Endothelial cell of umbilical vein (primary cell): ENCODE results near the gene BNC2. TPM values are rescaled to one million over a fixed set of nuclear protein-coding genes. Genes with fewer than 3 reads are reported as not detected.

Experiments used
- BruUV-seq: library from RNA; stranded (reverse); fragments of 400-500 nt; replicated peaks from 2 replicates; lab custom pipeline; 2021; lab: Mats Ljungman, UMichigan
- CTCF ChIA-PET: fragments of 300-600, 350-600 bp; sonication (Branson Sonifier 250); formaldehyde crosslinking; loops from one replicate; lab custom pipeline; 2021; ENCODE audit warnings: antibody characterized with exemption, inconsistent platforms; lab: Charles Lee
- POLR2A ChIA-PET: fragments of 300-600, 350-600 bp; sonication (Branson Sonifier 250); formaldehyde crosslinking; loops from one replicate; lab custom pipeline; 2021; ENCODE audit warnings: antibody characterized with exemption, inconsistent platforms; lab: Charles Lee
- DNase-seq: peaks from one replicate; pipeline ENCODE4 v3.0.0-alpha.2; 2011; ENCODE audit warnings: low read depth, low spot score
- FAIRE-seq: peaks from 2 replicates; lab custom pipeline; 2011; peaks lifted over from hg19 to GRCh38; lab: Jason Lieb, UNC
- H2AFZ ChIP-seq: 2 replicates; pipeline ENCODE4 v1.6.0; 2012; ENCODE audit warnings: low read depth, low read length, control low read depth, inconsistent platforms
- H3K27ac ChIP-seq: 2 replicates; pipeline ENCODE4 v1.5.1; 2011; ENCODE audit warnings: low read depth, mild to moderate bottlenecking, control low read depth, low read length, moderate library complexity; ENCODE audit not compliant: insufficient read depth
- H3K27me3 ChIP-seq, 2 experiments: 2 replicates each; pipeline versions ENCODE4 v1.6.0 to v1.6.1; 2011; ENCODE audit warnings: low read length in 2 of 2, mixed read lengths in 1 of 2; ENCODE audit not compliant: control insufficient read depth in 2 of 2, insufficient read depth in 2 of 2
- H3K36me3 ChIP-seq, 2 experiments: 2 replicates in 1 of 2; 3 replicates in 1 of 2; pipeline ENCODE4 v1.5.1; 2011; ENCODE audit warnings: low read length in 2 of 2, mild to moderate bottlenecking in 1 of 2, moderate library complexity in 1 of 2; ENCODE audit not compliant: control insufficient read depth in 2 of 2, insufficient read depth in 2 of 2; ENCODE audit errors: extremely low read depth in 1 of 2
- H3K4me1 ChIP-seq: 3 replicates; pipeline ENCODE4 v1.5.1; 2011; ENCODE audit warnings: mild to moderate bottlenecking, low read length; ENCODE audit not compliant: control insufficient read depth, insufficient read depth; ENCODE audit errors: extremely low read depth
- H3K4me2 ChIP-seq: 2 replicates; pipeline ENCODE4 v1.6.1; 2011; ENCODE audit warnings: low read length, control low read depth, mixed read lengths; ENCODE audit not compliant: insufficient read depth
- H3K4me3 ChIP-seq, 3 experiments: fragments of 200-600 bp in 1 of 3; sonication (generic), shearing (Covaris generic) in 1 of 3; replicated peaks in 1 of 3; 2 replicates each; pipeline ENCODE4 v1.5.1; 2011 to 2016; ENCODE audit warnings: control low read depth in 3 of 3, low read length in 3 of 3, mild to moderate bottlenecking in 2 of 3, inconsistent platforms in 1 of 3, low read depth in 1 of 3, moderate library complexity in 1 of 3; ENCODE audit not compliant: insufficient read depth in 1 of 3
- H3K79me2 ChIP-seq: 2 replicates; pipeline ENCODE4 v1.6.0; 2012; ENCODE audit warnings: low read length, inconsistent platforms; ENCODE audit not compliant: control insufficient read depth, insufficient read depth
- H3K9ac ChIP-seq: replicated peaks from 2 replicates; pipeline ENCODE3; 2011; ENCODE audit warnings: low read length, control low read depth; ENCODE audit not compliant: insufficient read depth; ENCODE audit errors: extremely low read depth
- H3K9me1 ChIP-seq: replicated peaks from 3 replicates; pipeline ENCODE4 v1.6.0; 2011; ENCODE audit warnings: mild to moderate bottlenecking, low read length; ENCODE audit not compliant: control insufficient read depth, insufficient read depth; ENCODE audit errors: extremely low read depth
- H3K9me3 ChIP-seq: replicated peaks from 2 replicates; pipeline ENCODE4 v1.5.1; 2012; ENCODE audit warnings: low read length, inconsistent platforms; ENCODE audit not compliant: control insufficient read depth, insufficient read depth
- H4K20me1 ChIP-seq: replicated peaks from 2 replicates; pipeline ENCODE3; 2011; ENCODE audit warnings: mild to moderate bottlenecking, low read length; ENCODE audit not compliant: control insufficient read depth, insufficient read depth; ENCODE audit errors: extremely low read depth
- EZH2 ChIP-seq: IDR thresholded peaks from 2 replicates; pipeline ENCODE4 v1.6.1; 2012; ENCODE audit warnings: borderline replicate concordance, low read depth, mild to moderate bottlenecking, moderate library complexity, low read length, inconsistent platforms; ENCODE audit not compliant: severe bottlenecking
- FOS ChIP-seq: IDR thresholded peaks from 2 replicates; pipeline ENCODE4 v1.6.1; 2011; ENCODE audit warnings: mild to moderate bottlenecking, low read length, moderate library complexity, borderline replicate concordance; ENCODE audit not compliant: insufficient read depth
- GATA2 ChIP-seq: IDR thresholded peaks from 2 replicates; pipeline ENCODE4 v1.7.0; 2011; ENCODE audit warnings: low read depth, mild to moderate bottlenecking, moderate library complexity, mixed read lengths, low read length; ENCODE audit not compliant: insufficient read length, insufficient read depth
- JUN ChIP-seq: IDR thresholded peaks from 2 replicates; pipeline ENCODE4 v1.6.1; 2011; ENCODE audit warnings: borderline replicate concordance, low read depth; ENCODE audit not compliant: insufficient read length, insufficient read depth
- MYC ChIP-seq: IDR thresholded peaks from one replicate; pipeline ENCODE4 v1.6.1; 2011; ENCODE audit warnings: mild to moderate bottlenecking, low read depth, low read length
- POLR2A ChIP-seq: IDR thresholded peaks from 2 replicates; pipeline ENCODE4 v1.6.1; 2012; ENCODE audit warnings: low read depth, mild to moderate bottlenecking, control low read depth, low read length
- POLR2AphosphoS5 ChIP-seq: IDR thresholded peaks from 2 replicates; pipeline ENCODE4 v1.6.1; 2012; ENCODE audit warnings: low read depth, mild to moderate bottlenecking, control low read depth, low read length, moderate library complexity; ENCODE audit not compliant: insufficient read depth
- dilution Hi-C: fragments of 300-500 bp; cut with MboI; formaldehyde crosslinking; loops from one replicate; pipeline ENCODE4 v1.15.0; 2019; ENCODE audit warnings: low sequenced_read_pairs; ENCODE audit not compliant: extremely low pct_ligation_motif_present
- intact Hi-C: fragments of 100-400 bp; cut with micrococcal nuclease; formaldehyde crosslinking; loops from one replicate; pipeline ENCODE4 v1.10.0; 2022
- polyA plus RNA-seq, 4 experiments: library from polyadenylated mRNA; depleted of rRNA in 3 of 4; stranded (reverse) in 3 of 4; unstranded in 1 of 4; fragments of >200 nt; gene quantifications; 2 replicates each; pipeline versions ENCODE4 v1.2.1 to v1.2.3, GENCODE V29; 2011 to 2012; ENCODE audit warnings: missing spikeins in 1 of 4
- total RNA-seq: library from RNA; stranded (reverse); gene quantifications from 2 replicates; pipeline ENCODE4 v1.2.3, GENCODE V29; 2021
- TF ChIP-seq, protein P1 (sequence below): IDR thresholded peaks from 2 replicates; pipeline ENCODE4 v1.6.1; 2011; ENCODE audit not compliant: insufficient read depth, insufficient read length
- TF ChIP-seq, protein P2 (sequence below), 2 donors: IDR thresholded peaks; 1 replicate in 1 of 2; 2 replicates in 1 of 2; pipeline ENCODE4 v1.5.1; 2011; ENCODE audit warnings: low read length in 2 of 2, mild to moderate bottlenecking in 2 of 2, moderate library complexity in 2 of 2, control low read depth in 1 of 2, inconsistent platforms in 1 of 2, low read depth in 1 of 2; ENCODE audit not compliant: insufficient read depth in 1 of 2; ENCODE audit errors: extremely low read depth in 1 of 2

BNC2 gene
- total and polyA plus RNA-seq, 2 donors (not counting 3 experiments of a cell fraction or from before 2014, with no cell fraction given) = 12.1 to 34.3 TPM

DNA sequence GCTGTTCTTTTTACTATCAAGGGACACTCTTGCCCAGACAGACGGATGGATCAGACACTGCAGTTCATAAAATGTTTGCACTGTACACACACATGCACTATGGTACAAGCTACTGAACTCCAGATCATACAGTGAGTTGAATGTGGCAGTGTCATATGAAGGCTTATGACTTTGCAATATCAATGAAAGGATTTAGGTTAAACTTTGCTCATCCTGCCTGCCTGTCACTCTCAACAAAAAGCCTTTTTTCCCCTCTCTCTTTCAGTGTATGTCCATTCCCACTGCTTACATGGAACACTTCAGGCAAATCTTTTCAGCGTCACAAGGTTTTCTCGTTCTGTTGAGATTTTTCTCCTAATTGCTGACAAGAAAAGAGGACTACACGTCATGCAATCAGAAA is 97.4 kb downstream of the BNC2 start:
- Histone ChIP-seq H4K20me1 (no peaks in the 10 kb centered on the region), H3K36me3 (no peaks in the 10 kb centered on the region), H3K9me3 (no peaks in the 10 kb centered on the region), H3K27ac (no peak overlapping the region), H3K9me1 (no peaks in the 10 kb centered on the region), H2AFZ (no peak overlapping the region), H3K9ac (no peak overlapping the region), H3K79me2 (no peaks in the 10 kb centered on the region), H3K4me2 (no peak overlapping the region), H3K4me3 (no peak overlapping the region), H3K27me3 (no peaks in the 10 kb centered on the region), H3K4me1 (no peaks in the 10 kb centered on the region)
- ChIA-PET POLR2A (no interaction called here), CTCF (interaction anchor here (1.4 kb wide), 1 partner anchor 13 kb away, joined by 3 read pairs; no protein-coding TSS in a partner anchor)
- no TSS peak for BruUV-seq
- TF ChIP-seq POLR2A (no peak), FOS (no peak), EZH2 (no peak)
- DNase-seq = no peak
- intact Hi-C loops (no loop called here), dilution Hi-C loops (no loop called here)
- no peak for FAIRE-seq

DNA sequence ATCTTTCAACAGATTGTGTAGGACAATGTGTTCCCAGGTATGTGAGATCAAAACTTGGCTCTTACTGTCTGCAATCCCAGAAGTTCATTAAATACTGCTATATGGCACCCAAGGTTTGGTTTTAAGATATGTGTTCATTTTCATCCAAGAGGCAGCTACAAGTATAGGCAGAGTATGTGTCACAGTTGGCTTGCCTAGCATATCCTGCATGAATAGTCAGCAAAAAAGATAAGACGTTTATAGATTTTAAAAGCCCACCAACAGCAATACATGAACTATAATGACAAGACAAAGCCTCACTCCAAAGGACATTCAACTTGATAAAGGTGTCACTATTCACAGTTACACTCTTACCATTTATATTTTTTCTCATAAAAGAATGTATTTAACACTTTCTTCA is 99.1 kb downstream of the BNC2 start:
- H3K27me3 ChIP-seq = no peaks in the 10 kb centered on the region
- no peak overlapping the region for H3K4me3 ChIP-seq
- ChIA-PET POLR2A (no interaction called here), CTCF (no interaction called here)
- H3K9ac ChIP-seq = no peak overlapping the region
- H3K36me3 ChIP-seq = no peaks in the 10 kb centered on the region
- no TSS peak for BruUV-seq
- no peak overlapping the region for H2AFZ ChIP-seq
- H3K27ac ChIP-seq = no peak overlapping the region
- no peak for TF ChIP-seq POLR2A
- TF ChIP-seq, protein P1, sequence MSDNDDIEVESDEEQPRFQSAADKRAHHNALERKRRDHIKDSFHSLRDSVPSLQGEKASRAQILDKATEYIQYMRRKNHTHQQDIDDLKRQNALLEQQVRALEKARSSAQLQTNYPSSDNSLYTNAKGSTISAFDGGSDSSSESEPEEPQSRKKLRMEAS = no peak
- TF ChIP-seq JUN = no peak
- TF ChIP-seq, protein P2, sequence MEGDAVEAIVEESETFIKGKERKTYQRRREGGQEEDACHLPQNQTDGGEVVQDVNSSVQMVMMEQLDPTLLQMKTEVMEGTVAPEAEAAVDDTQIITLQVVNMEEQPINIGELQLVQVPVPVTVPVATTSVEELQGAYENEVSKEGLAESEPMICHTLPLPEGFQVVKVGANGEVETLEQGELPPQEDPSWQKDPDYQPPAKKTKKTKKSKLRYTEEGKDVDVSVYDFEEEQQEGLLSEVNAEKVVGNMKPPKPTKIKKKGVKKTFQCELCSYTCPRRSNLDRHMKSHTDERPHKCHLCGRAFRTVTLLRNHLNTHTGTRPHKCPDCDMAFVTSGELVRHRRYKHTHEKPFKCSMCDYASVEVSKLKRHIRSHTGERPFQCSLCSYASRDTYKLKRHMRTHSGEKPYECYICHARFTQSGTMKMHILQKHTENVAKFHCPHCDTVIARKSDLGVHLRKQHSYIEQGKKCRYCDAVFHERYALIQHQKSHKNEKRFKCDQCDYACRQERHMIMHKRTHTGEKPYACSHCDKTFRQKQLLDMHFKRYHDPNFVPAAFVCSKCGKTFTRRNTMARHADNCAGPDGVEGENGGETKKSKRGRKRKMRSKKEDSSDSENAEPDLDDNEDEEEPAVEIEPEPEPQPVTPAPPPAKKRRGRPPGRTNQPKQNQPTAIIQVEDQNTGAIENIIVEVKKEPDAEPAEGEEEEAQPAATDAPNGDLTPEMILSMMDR (IDR thresholded peaks at IDR 0.05; ENCODE audit: extremely low read depth in 1 of 2, insufficient read depth in 1 of 2, low read depth in 1 of 2, low read length in 2 of 2) = no peak
- no peak for TF ChIP-seq EZH2
- no peak for TF ChIP-seq FOS
- TF ChIP-seq GATA2 = no peak
- TF ChIP-seq POLR2AphosphoS5 = no peak
- no peak for TF ChIP-seq MYC
- H3K9me1 ChIP-seq = no peaks in the 10 kb centered on the region
- H3K4me1 ChIP-seq = no peaks in the 10 kb centered on the region
- dilution Hi-C loops (no loop called here), intact Hi-C loops (no loop called here)
- no peaks in the 10 kb centered on the region for H4K20me1 ChIP-seq
- no peaks in the 10 kb centered on the region for H3K79me2 ChIP-seq
- FAIRE-seq (no peak), DNase-seq (no peak)
- no peak overlapping the region for H3K4me2 ChIP-seq
- no peaks in the 10 kb centered on the region for H3K9me3 ChIP-seq
